Measurements from ENCODE around the gene RPS6KA2.
"Not testable (repeated sequence)": the region's sequence is repeated elsewhere in the genome, so short reads cannot be mapped to it uniquely, and the experiment has no call there.

RPS6KA2 gene

DNA sequence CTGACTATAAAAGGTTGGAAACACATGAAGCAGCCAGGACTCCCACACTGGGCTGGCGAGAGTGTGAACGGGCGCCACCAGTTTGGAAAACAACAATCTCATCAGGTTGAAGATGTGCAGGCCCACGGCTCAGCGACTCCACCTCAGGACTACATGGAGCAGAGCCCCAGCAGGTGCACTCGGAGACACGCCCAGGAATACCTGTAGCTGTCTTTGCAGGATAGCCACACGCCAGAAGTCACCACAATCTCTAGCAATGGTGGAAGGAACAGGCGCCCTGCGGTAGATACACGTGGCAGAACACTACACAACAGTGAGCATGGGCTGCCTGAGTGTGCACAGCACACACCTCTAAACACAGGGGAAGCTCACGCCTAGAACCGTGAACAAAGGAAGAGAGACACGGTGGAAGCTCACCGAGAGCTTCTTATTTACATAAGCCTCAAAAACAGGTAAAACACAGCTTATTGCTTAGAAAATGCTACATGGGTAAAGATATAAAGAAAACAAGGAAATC, 28.7 kb upstream of the RPS6KA2 start:
- no peak for DNase-seq

- DNase-seq: no peak
These were observed 28.2 kb upstream of the RPS6KA2 start for GRCh38 chr6:166655251-166655650.

DNA sequence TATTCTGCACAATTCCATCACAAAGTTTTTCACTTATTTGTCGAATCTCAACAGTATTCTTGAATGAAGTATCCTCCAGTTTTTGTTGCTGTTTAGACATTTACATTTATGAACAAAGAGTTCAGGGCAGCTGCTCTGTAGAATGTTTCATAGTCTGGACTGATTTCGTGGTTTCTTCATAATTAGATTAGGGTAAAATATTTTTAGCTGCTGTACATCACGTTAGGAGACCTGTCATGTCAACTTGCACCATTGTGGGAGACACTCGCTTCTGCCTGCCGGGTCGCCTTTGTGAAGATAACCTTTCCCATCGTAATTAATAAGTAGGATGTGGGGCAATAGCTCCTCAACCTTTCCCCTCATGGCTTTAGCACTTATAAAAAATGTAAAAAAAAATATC, 27.5 kb upstream of the RPS6KA2 start:
- no peak for DNase-seq

DNA sequence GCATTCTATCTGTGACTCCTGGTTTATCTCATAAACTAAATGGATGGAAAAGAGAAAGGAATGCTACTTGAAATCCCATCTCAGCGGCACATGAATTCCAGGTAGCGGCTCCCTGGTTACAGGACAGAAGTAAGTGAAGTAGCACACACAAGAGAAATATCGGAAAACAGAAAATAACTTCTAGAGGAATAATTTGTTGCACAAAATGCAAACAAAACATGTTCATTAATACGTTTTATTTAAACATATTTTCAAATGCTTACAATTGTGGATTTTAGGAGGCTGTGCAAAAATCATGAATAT, 26.5 kb upstream of the RPS6KA2 start:
- no peak for DNase-seq

DNA sequence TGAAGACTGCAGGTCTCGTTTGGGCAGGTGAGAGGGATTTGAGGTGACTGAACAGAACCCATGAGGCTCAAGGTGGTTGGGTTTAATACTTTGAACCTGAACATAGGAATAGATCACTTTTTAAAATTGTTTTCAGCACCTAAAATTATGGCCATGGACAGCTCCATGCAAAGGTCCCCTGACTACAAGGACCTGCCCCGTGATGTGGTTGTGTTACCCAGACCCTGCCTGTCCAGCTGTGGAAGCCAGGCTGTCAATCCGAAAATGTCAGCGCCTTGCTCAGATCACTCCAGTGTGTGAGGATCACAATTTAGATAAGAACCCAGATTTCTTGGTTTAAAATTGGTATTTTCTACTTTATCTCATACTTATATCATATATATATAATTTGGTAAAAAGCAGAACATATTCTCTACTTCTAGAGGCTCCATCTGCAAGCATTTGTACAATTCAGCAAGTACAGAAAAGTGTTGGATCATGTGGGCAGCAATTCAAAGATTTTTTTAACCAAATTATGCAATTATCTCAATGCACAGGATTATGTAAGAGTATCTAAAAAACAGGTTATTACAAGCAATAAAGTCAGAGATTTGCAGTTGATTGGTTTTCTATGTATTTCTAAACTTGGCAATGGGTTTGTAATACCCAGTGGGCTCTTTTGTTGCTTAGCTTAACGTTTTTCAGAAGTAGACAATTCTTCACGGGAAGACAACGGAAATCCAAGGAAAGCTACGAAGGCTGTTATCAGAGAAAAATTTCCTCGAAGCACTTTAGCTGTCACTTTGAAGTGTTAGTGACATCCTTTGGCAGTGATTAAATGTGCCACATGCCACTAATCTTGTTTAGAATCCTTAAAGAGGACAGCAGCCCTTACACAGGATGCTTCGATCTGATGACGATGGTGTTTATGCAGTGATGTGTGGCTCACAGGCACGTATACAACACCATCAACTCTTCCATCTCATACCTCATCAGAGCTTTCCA, 24.1 kb upstream of the RPS6KA2 start:
- no peak for DNase-seq

GRCh38 chr6:166650047-166650446, 23.0 kb upstream of the RPS6KA2 start:
- no peak for DNase-seq

- no peak for DNase-seq
These were observed 21.8 kb upstream of the RPS6KA2 start for GRCh38 chr6:166648846-166649245.

DNA sequence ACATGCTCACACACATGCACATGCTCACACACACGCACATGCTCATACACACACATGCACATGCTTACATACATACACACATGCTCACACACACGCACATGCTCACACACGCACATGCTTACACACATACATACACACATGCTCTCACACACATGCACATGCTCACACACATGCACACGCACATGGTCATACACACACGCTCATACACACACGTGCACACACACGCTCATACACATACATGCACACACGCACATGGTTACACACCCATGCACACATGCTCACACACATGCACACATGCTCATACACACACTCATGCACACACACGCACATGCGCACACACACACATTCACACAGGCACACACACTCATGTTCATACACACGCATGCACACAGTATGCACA, 20.8 kb upstream of the RPS6KA2 start:
- no peak for DNase-seq

GRCh38 chr6:166646716-166647115, 19.7 kb upstream of the RPS6KA2 start:
- DNase-seq: no peak

- DNase-seq: no peak
These were observed 18.8 kb upstream of the RPS6KA2 start for GRCh38 chr6:166645896-166646295.

DNA sequence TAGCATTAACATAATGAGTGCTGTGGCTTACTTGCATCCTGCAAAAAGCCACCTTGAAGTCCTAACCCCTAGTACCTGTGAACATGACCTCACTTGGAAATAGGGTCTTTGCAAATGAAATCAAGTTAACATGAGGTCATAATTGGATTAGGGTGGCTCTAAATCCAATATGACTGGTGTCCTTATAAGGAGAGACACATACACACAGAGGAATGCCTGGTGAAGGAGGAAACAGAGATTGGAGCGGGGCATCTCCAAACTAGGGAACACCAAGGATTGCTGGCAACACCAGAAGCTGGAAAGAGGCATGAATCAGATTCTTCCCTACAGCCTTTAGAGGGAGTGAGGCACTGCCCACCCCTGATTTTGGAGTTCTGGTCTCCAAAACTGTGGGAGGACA, 17.6 kb upstream of the RPS6KA2 start:
- no peak for DNase-seq

- DNase-seq: no peak
These were observed 17.0 kb upstream of the RPS6KA2 start for GRCh38 chr6:166643891-166644590.

- no peak for DNase-seq
These were observed 15.6 kb upstream of the RPS6KA2 start for GRCh38 chr6:166642646-166643045.

DNA sequence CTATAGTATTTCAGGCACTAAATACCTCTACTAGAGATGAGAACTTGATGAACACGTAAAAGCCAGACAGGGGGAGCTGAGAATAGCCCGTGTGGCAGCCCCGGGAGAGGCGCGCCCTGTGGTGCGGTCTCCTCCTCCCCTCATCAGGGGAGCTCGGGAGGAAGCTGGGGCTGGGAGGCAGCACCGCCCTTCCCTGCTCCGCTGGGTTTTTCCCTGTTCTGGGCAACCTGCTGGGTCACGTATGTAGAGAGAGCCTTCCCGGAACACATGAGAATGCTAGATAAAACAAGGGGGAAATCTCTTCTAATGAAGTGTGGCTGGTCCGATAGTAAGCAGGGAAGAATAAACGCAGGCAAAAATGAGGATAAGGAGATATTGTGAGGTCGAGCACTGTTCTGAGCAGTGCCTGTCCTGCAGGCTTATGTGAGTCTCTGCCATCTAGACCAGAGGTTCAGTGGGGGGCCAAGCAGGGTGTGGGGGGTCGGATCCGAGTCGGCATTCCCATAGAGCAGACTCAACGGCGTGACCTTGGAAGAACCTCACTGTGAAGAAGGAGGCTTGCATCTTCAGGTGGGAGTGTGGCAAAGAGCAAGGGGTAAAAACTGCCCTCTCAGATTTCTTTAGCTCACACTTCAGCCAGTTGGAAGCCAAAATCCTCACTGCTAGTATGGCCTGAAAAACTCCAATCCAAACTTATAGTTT, 13.4 kb upstream of the RPS6KA2 start:
- DNase-seq: no peak

GRCh38 chr6:166639921-166640320, 12.9 kb upstream of the RPS6KA2 start:
- DNase-seq: no peak

DNA sequence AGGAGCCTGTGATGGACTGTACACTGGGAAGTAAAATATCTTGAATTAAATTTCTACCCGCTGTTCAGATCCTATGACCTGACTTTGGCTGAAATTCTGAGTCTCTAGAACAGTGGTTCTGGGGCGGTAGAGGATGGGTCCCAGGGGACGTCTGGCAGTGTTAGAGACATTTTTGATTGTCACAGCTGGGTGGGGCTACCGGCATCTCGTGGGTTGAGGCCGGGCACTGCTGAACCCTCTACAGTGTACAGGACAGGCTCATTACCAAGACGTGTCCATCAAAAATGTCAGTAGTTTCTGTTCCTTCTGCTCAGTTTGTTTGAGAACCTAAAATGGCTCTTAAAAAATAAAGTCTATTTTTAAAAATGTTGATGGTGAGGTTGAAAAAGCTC, 11.5 kb upstream of the RPS6KA2 start:
- DNase-seq: no peak

DNA sequence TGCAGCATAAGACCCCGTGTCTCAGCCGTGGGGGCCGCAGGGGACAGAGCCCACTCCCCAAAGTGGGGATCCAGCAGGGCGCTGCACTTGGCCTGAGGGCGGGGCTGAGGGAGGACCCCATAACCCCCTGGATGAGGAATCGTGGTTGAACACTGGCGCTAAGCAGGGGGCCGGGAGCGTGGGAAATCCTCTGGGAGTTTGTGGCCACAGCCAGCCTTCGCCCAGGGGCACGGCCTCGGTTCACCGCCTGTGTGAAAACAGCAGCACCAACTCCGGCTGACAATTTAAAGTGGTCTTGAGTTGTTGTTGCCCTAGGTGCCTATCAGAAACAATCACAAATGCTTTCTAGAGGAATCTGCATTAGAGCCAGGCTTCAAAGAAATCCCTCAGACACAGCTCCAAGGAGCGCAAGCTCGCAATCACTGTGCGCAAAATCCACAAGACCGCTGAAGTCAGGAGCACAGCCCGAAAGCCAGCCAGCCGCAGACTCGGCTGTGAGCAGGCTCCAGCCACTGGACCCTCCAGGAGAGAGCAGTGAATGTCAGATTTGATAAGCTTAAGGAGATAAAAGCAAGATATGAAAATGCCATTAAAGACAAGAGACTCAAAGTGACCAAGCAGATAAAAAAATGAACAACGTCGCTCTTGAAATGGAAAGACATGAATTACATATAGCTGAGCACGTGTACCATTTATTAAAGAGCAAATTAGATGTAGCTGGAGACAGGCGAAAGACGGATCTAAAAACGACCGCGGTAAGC, 10.9 kb upstream of the RPS6KA2 start:
- DNase-seq: no peak

GRCh38 chr6:166636934-166637333, 9.9 kb upstream of the RPS6KA2 start:
- no peak for DNase-seq

DNA sequence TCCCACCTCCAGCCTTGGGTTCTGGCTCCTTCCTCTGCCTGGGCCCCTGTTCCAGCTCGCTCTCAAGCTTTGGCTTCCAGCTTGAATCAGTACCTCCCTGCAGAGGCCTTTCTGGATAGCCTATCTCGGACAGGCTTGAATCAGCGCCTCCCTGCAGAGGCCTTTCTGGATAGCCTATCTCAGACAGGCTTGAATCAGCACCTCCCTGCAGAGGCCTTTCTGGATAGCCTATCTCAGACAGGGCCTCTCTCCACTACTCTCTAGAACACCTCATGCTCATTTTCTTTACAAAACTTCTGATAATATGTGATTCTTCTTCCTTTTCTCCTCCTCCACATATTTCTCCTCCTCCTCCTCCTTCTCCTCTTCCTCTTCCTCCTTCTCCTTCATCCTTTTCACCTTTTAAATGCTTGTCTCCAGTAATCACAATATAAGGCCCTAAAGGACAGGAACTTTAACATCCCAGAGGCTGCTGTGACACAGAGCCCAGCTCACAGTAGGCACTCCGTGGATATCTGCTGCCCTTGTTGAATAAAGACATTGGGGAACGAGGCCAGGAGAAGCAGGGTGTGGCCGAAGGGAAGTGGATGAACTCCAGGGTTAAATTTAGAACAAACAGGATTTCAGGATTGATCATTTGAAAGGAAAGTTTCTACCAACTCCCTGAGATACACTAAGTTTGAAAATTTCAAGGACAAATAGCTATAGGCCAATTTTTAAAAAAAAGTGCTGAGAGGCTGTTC, 9.3 kb upstream of the RPS6KA2 start:
- DNase-seq: no peak

DNA sequence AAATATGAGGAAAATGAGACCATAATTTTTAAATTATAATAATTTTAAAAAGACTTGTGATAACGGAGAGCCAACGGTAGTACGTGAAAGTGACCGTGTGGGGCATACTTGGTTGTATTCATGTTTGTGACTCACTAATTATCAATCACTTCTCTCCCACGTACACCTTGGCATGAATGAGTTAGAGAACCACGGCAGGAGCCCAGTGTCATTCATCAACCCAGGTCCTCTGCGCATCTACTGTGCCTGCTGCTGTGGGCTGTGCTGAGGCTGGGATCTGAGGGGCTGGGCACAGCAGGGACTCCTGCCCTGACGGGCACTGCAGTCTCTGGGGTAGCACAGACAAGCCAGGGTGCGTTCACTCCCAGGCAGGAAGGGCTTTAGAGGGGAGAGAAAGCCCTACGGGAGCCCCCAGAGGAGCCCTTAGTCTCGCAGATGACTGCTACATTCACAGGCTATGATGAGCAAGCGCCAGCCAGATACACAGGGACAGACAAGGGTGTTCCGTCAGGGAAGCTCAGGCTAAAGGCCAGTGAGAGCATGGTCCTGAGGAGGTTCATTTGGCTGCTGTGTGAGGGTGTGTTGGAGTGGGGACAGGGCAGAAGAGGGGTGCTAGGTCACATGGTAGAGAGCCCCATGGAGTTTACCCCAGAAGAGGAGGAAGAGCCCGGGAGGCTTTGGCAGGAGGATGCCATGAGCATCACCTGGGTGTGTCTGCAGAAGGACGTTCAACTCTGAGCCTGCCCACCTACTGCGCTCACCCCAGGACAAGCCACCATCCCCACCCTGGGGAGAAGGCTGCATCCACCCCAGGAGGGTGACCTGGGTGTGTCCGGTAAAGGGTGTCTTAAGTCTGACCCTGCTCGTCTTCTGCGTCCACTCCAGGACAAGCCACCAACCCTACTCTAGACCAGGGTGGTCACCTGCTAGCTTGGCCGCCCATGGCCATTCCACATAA, 8.2 kb upstream of the RPS6KA2 start:
- DNase-seq: no peak

- not testable (repeated sequence) for DNase-seq
These were observed 7.5 kb upstream of the RPS6KA2 start for GRCh38 chr6:166634581-166634980.

Measured in activated CD4-positive, CD25-positive, alpha-beta regulatory T cell treated with anti-CD3 and anti-CD28 coated beads, Interleukin-2, amount 50 U/mL, for 72 hours (primary cell).